Stomach (tissue), 9 donors: ENCODE results near the gene MPHOSPH8. TPM values are rescaled to one million over a fixed set of nuclear protein-coding genes. Genes with fewer than 3 reads are reported as not detected.

Source experiments
- DNase-seq, 2 donors: peaks; one replicate each; pipeline versions ENCODE4 v3.0.0 to v3.0.0-alpha.2; 2013 to 2019
- H3K27ac ChIP-seq, 5 donors: fragments of 200-600 bp in 4 of 5; sonication (generic) in 4 of 5; one replicate each; pipeline ENCODE4 v1.5.1; 2013 to 2019; ENCODE audit warnings: mild to moderate bottlenecking in 1 of 5, moderate library complexity in 1 of 5
- H3K27me3 ChIP-seq, 3 donors: fragments of 200-600 bp; sonication (generic); one replicate each; pipeline ENCODE4 v1.5.1; 2017 to 2019; ENCODE audit warnings: mixed run types in 1 of 3
- H3K36me3 ChIP-seq, 4 donors: fragments of 200-600 bp; sonication (generic); 1 replicate in 3 of 4; 2 replicates in 1 of 4; pipeline ENCODE4 v1.5.1; 2016 to 2019
- H3K4me1 ChIP-seq, 4 donors: fragments of 200-600 bp; sonication (generic); one replicate each; pipeline ENCODE4 v1.5.1; 2016 to 2019
- H3K4me3 ChIP-seq, 4 donors: fragments of 200-600 bp; sonication (generic) in 3 of 4; one replicate each; pipeline ENCODE4 v1.5.1; 2016 to 2019; ENCODE audit warnings: mild to moderate bottlenecking in 1 of 4
- H3K9me3 ChIP-seq, 4 donors: fragments of 200-600 bp; sonication (generic); one replicate each; pipeline ENCODE4 v1.5.1; 2016 to 2019
- CTCF ChIP-seq, 7 experiments: fragments of 450-650 bp in 4 of 7; fragments of 200-600 bp in 3 of 7; sonication (generic) in 3 of 7; IDR thresholded peaks; one replicate each; pipeline ENCODE4 v1.5.1; 2016 to 2019; ENCODE audit warnings: antibody characterized with exemption in 7 of 7, control low read depth in 2 of 7, mild to moderate bottlenecking in 1 of 7
- EP300 ChIP-seq: sonication (generic); formaldehyde crosslinking; IDR thresholded peaks from one replicate; pipeline ENCODE4 v1.6.1; 2017; ENCODE audit warnings: antibody characterized with exemption
- POLR2A ChIP-seq, 4 donors: fragments of 450-650 bp; IDR thresholded peaks; one replicate each; pipeline ENCODE4 v1.6.1; 2016; ENCODE audit warnings: antibody characterized with exemption in 4 of 4, control low read depth in 2 of 4, mild to moderate bottlenecking in 1 of 4, moderate library complexity in 1 of 4
- POLR2AphosphoS5 ChIP-seq, 3 donors: sonication (generic); formaldehyde crosslinking; IDR thresholded peaks; one replicate each; pipeline ENCODE4 v1.6.1; 2016; ENCODE audit warnings: antibody characterized with exemption in 3 of 3
- WGBS, 5 donors: extraction: QIAGEN DNeasy Blood & Tissue Kit in 3 of 5; methylation state at CpG; one replicate each; pipeline versions ENCODE4 v1.1.5 to v1.1.7; 2013 to 2018; 5-methylcytosine and 5-hydroxymethylcytosine counted together
- intact Hi-C: fragments of 100-400 bp; cut with DNase I; formaldehyde crosslinking; loops from one replicate; pipeline ENCODE4 v1.15.1; 2023; ENCODE audit warnings: low total_unique reads
- polyA plus RNA-seq, 3 donors: library from polyadenylated mRNA; stranded (reverse); fragments of 200-250 nt; gene quantifications; one replicate each; pipeline ENCODE4 v1.2.3, GENCODE V29; 2013
- total RNA-seq, 5 donors: library from RNA; depleted of rRNA; stranded (reverse); fragments of >200 nt; gene quantifications; one replicate each; pipeline versions ENCODE4 v1.1.0 to v1.2.3, GENCODE V29; 2014 to 2016
- donor health status: healthy with polysubstance abuse.
- donor health status: Bipolar disorder and iron deficiency.
- donor health status: healthy.

Gene MPHOSPH8
- total and polyA plus RNA-seq, 8 donors = 15.1 to 69.2 (median 26.1) TPM

DNA sequence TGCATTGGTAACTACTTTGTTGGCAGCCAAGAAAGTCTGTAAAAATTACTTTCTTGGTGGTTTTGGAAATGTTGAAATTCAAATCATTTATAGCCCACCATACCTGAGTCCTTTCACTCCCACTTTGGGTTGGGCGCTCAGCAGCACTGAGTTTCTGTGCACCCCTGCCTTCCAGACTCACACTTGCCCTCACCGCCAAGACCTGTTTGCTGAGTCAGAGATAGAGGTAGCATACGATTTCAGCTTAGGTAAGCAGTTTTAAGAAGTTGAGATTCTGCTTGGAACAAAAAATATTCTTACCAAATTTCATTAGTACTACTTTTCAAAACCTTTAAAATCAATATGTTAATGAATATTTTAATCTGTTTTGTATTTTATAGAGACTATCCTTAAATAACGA is 12.6 kb downstream of the MPHOSPH8 start:
- H3K36me3 ChIP-seq = peaks cover 22 to 92% (median 82%) of the 10 kb centered on the region in 4 donors
- DNase-seq = no peak
- no peak overlapping the region for H3K27ac ChIP-seq
- 72 to 84% (median 79%) methylated on average over 4 of the region's 4 CpGs for WGBS, 5 donors
- H3K9me3 ChIP-seq = no peaks in the 10 kb centered on the region
- intact Hi-C loops = no loop called here
- TF ChIP-seq CTCF (IDR thresholded peaks at IDR 0.05) (no peak), POLR2A (IDR thresholded peaks at IDR 0.05) (no peak)
- no peaks in the 10 kb centered on the region for H3K27me3 ChIP-seq
- H3K4me1 ChIP-seq = peaks cover 0 to 16% (median 0%) of the 10 kb centered on the region in 4 donors
- no peak overlapping the region for H3K4me3 ChIP-seq

DNA sequence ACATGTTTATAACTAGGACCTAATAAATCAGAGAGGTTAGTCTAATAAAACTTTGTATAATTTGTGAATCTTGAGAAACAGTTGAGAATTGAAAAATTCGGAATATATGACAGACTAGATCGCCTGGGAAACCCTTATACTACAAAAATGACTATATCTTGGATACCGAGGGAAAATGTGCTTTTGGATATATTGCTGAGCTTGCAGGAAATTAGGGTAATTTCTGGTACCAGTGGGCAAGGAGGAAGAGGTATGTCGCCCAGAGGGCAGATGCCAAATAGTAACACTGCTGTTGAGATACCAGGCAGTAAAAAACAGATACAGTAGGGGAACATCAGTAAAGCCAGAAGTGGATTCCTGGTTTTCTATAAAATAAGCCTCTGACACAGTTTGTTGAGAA is 17.3 kb downstream of the MPHOSPH8 start:
- intact Hi-C loops = no loop called here
- Histone ChIP-seq H3K4me3 (no peak overlapping the region), H3K36me3 (peaks cover 14 to 92% (median 83%) of the 10 kb centered on the region in 4 donors)

DNA sequence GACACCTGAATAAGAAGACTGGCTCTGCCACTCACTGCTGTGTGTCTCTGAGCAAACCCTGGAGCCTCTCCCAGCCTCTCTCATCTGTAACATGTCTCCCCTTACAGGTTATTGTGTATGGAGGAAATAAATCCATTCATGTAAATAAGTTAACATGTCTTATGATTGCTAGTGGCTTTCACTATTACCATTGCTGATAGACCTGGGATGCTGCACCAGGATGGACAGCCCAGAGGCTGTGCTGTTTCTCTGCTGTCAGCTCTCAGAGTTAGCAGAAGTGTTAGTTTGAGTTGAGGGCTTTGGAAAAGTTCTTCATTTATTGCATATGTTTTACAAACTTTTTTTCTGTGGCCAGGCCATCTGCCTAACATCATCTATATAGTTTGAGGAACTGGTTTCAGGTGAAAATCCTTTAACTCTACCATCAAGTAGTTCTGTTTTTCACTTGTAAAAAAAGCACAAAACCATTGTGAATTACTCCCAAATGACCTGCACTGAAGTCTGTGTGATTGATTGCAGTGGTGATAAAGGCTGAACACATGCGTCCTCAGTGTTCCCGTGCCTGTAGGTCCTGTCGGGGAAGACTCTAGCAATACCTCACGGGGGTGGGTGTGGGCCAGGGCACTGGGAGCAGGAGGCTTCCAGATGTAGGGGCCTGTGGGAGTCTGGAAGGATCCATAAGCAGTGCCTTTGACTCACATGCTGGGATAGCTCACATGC is 24.6 kb downstream of the MPHOSPH8 start:
- Histone ChIP-seq H3K4me1 (no peaks in the 10 kb centered on the region), H3K4me3 (no peak overlapping the region), H3K27ac (no peak overlapping the region), H3K36me3 (peaks cover 21 to 82% (median 75%) of the 10 kb centered on the region in 4 donors), H3K9me3 (no peaks in the 10 kb centered on the region), H3K27me3 (no peaks in the 10 kb centered on the region)
- TF ChIP-seq EP300 (no peak), CTCF (IDR thresholded peaks at IDR 0.05) (no peak), POLR2A (IDR thresholded peaks at IDR 0.05) (no peak), POLR2AphosphoS5 (IDR thresholded peaks at IDR 0.05) (no peak)
- DNase-seq = no peak
- WGBS, 5 donors = 45 to 57% (median 51%) methylated on average over 4 of the region's 4 CpGs
- intact Hi-C loops = no loop called here

More for the DNA sequence above, 17.3 kb downstream of the MPHOSPH8 start:
- no peaks in the 10 kb centered on the region for H3K9me3 ChIP-seq
- 95 to 98% (median 97%) methylated on average over 4 of the region's 4 CpGs for WGBS, 5 donors
- TF ChIP-seq POLR2AphosphoS5 (IDR thresholded peaks at IDR 0.05) (no peak), POLR2A (IDR thresholded peaks at IDR 0.05) (no peak), EP300 (no peak), CTCF (IDR thresholded peaks at IDR 0.05) (no peak)
- peaks cover 0 to 6% (median 0%) of the 10 kb centered on the region in 4 donors for H3K4me1 ChIP-seq
- H3K27ac ChIP-seq = no peak overlapping the region
- H3K27me3 ChIP-seq = no peaks in the 10 kb centered on the region
- no peak for DNase-seq

DNA sequence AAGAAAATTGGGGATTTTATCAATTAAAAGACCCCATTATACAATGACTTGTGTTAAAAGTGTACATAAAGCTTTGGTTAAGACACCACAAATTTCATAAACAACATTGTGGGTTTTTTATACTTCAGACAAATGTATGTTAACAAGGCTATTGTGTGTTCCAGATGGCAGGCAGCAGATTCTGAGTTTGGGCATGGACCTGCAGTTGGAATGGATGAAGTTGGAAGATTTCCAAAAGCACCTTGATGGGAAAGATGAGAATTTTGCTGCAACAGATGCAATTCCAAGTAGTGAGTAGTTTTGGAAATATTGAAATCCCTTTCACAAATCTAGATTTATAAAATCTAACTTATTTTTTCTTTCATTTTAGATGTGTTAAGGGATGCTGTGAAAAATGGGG is 25.4 kb downstream of the MPHOSPH8 start:
- H3K27ac ChIP-seq = no peak overlapping the region
- no peaks in the 10 kb centered on the region for H3K27me3 ChIP-seq
- DNase-seq = no peak
- no peaks in the 10 kb centered on the region for H3K9me3 ChIP-seq
- intact Hi-C loops = no loop called here
- no peak for TF ChIP-seq CTCF (IDR thresholded peaks at IDR 0.05)
- no peak for TF ChIP-seq EP300
- no peak for TF ChIP-seq POLR2A (IDR thresholded peaks at IDR 0.05)
- no peak for TF ChIP-seq POLR2AphosphoS5 (IDR thresholded peaks at IDR 0.05)
- no peaks in the 10 kb centered on the region for H3K4me1 ChIP-seq
- H3K4me3 ChIP-seq = no peak overlapping the region
- H3K36me3 ChIP-seq = peaks cover 29 to 83% (median 75%) of the 10 kb centered on the region in 4 donors
